Motor neuron (in vitro differentiated cells): ENCODE data around the gene FCGR2B. TPM values are rescaled to one million over a fixed set of nuclear protein-coding genes. Genes with fewer than 3 reads are reported as not detected.
"Not testable (repeated sequence)": the region's sequence is repeated elsewhere in the genome, so short reads cannot be mapped to it uniquely, and the experiment has no call there.

Experiments
- ATAC-seq, 8 experiments: fragments of 200-7000 bp; cut with Tn5 transposase; replicated peaks in 6 of 8; 2 replicates each; pipeline ENCODE4 v1.8.0; 2021; ENCODE audit warnings: mild to moderate bottlenecking in 8 of 8, moderate library complexity in 8 of 8
- H3K27ac ChIP-seq, 2 donors: fragments of 250-450 bp; sonication (Bioruptor Pico); 2 replicates each; pipeline ENCODE4 v1.9.0; 2021; ENCODE audit warnings: antibody characterized with exemption in 2 of 2, mild to moderate bottlenecking in 2 of 2, moderate library complexity in 1 of 2
- H3K4me1 ChIP-seq, 2 donors: fragments of 250-450 bp; sonication (Bioruptor Pico); replicated peaks in 1 of 2; 2 replicates each; pipeline ENCODE4 v1.6.1; 2021; ENCODE audit warnings: antibody characterized with exemption in 2 of 2, mild to moderate bottlenecking in 2 of 2, moderate library complexity in 1 of 2
- H3K4me3 ChIP-seq, 5 donors: fragments of 250-450 bp; sonication (Bioruptor Pico); 2 replicates each; pipeline ENCODE4 v1.9.0; 2021; ENCODE audit warnings: antibody characterized with exemption in 5 of 5, mild to moderate bottlenecking in 5 of 5, moderate library complexity in 4 of 5
- WGBS, 10 experiments: fragments of 450-650 bp; shearing (Covaris generic); methylation state at CpG; one replicate each; pipeline ENCODE4 v1.0.0; 2022; 5-methylcytosine and 5-hydroxymethylcytosine counted together
- in situ Hi-C, 9 experiments: fragments of 400-800 bp; cut with MboI; loops; one replicate each; pipeline ENCODE4 v1.15.0; 2021; ENCODE audit warnings: low sequenced_read_pairs in 9 of 9, low pct_unique_long_range_greater_than_20kb in 2 of 9; ENCODE audit not compliant: unreplicated experiment in 9 of 9
- total RNA-seq, 8 experiments: library from RNA; unstranded; fragments of 300-600 nt; gene quantifications; 2 replicates each; pipeline versions ENCODE4 v1.2.3 to v1.2.4, GENCODE V29; 2022

FCGR2B gene
- total RNA-seq, 8 experiments from 2014 or later = 0.18 to 1.8 (median 0.44) TPM; not detected in 2

GRCh38 chr1:161634993-161635392 is 27.9 kb upstream of the FCGR2B start:
- WGBS, 10 experiments = no CpG with 5 or more reads among the region's 2 CpGs
- H3K4me1 ChIP-seq, ATAC-seq, H3K27ac ChIP-seq, H3K4me3 ChIP-seq: not testable (repeated sequence)
- in situ Hi-C loops = loop anchor here in 2 of 9 experiments (25.0 kb wide), 1 partner anchor 102 kb away; the partner anchor contains the start of gene DUSP12 (in 2 of the 2)

GRCh38 chr1:161636189-161636782 is 26.7 kb upstream of the FCGR2B start:
- in situ Hi-C loops = loop anchor here in 2 of 9 experiments (25.0 kb wide), 1 partner anchor 101 kb away; the partner anchor contains the start of gene DUSP12 (in 2 of the 2)
- not testable (repeated sequence) for H3K4me3 ChIP-seq, H3K4me1 ChIP-seq, H3K27ac ChIP-seq
- WGBS, 10 experiments = no CpG with 5 or more reads among the region's 1 CpG
- peak in 1 of 8 experiments; percentile 28 for ATAC-seq

- WGBS, 10 experiments = 40 to 100% methylated on average over 1 of the region's 3 CpGs; no CpG with 5 or more reads in 8 of the 10 experiments
- not testable (repeated sequence) for H3K4me3 ChIP-seq, H3K27ac ChIP-seq, H3K4me1 ChIP-seq, ATAC-seq
- in situ Hi-C loops = loop anchor here in 2 of 9 experiments (25.0 kb wide), 1 partner anchor 100 kb away; the partner anchor contains the start of gene DUSP12 (in 2 of the 2)
Observed at GRCh38 chr1:161636976-161637375, 26.0 kb upstream of the FCGR2B start.

- in situ Hi-C loops = loop anchor here in 2 of 9 experiments (25.0 kb wide), 1 partner anchor 99 kb away; the partner anchor contains the start of gene DUSP12 (in 2 of the 2)
- not testable (repeated sequence) for H3K27ac ChIP-seq, ATAC-seq, H3K4me1 ChIP-seq, H3K4me3 ChIP-seq
- no CpG with 5 or more reads among the region's 6 CpGs for WGBS, 10 experiments
Observed at GRCh38 chr1:161638251-161638993, 24.5 kb upstream of the FCGR2B start.

GRCh38 chr1:161639203-161639602 is 23.7 kb upstream of the FCGR2B start:
- in situ Hi-C loops = loop anchor here in 2 of 9 experiments (25.0 kb wide), 1 partner anchor 98 kb away; the partner anchor contains the start of gene DUSP12 (in 2 of the 2)
- WGBS, 10 experiments = 20 to 40% methylated on average over 1 of the region's 2 CpGs; no CpG with 5 or more reads in 8 of the 10 experiments
- not testable (repeated sequence) for ATAC-seq, H3K4me1 ChIP-seq, H3K4me3 ChIP-seq, H3K27ac ChIP-seq

GRCh38 chr1:161642697-161643096 is 20.2 kb upstream of the FCGR2B start:
- H3K4me3 ChIP-seq, H3K4me1 ChIP-seq, H3K27ac ChIP-seq, ATAC-seq: not testable (repeated sequence)
- in situ Hi-C loops = loop anchor here in 2 of 9 experiments (25.0 kb wide), 1 partner anchor 95 kb away; the partner anchor contains the start of gene DUSP12 (in 2 of the 2)
- 100% methylated on average over 1 of the region's 1 CpG; no CpG with 5 or more reads in 8 of the 10 experiments for WGBS, 10 experiments

GRCh38 chr1:161643481-161644208 is 19.3 kb upstream of the FCGR2B start:
- ATAC-seq = peak in 1 of 8 experiments; percentile 25
- 80% methylated on average over 1 of the region's 5 CpGs; no CpG with 5 or more reads in 9 of the 10 experiments for WGBS, 10 experiments
- not testable (repeated sequence) for H3K27ac ChIP-seq, H3K4me3 ChIP-seq, H3K4me1 ChIP-seq
- in situ Hi-C loops = loop anchor here in 2 of 9 experiments (25.0 kb wide), 1 partner anchor 94 kb away; the partner anchor contains the start of gene DUSP12 (in 2 of the 2)

GRCh38 chr1:161644855-161645254 is 18.1 kb upstream of the FCGR2B start:
- ATAC-seq, H3K4me3 ChIP-seq, H3K27ac ChIP-seq, H3K4me1 ChIP-seq: not testable (repeated sequence)
- 29% methylated on average over 1 of the region's 1 CpG; no CpG with 5 or more reads in 9 of the 10 experiments for WGBS, 10 experiments
- in situ Hi-C loops = loop anchor here in 2 of 9 experiments (25.0 kb wide), 1 partner anchor 92 kb away; the partner anchor contains the start of gene DUSP12 (in 2 of the 2)

- peak in 3 of 8 experiments; percentile 79 to 85 (median 79) for ATAC-seq
- H3K4me3 ChIP-seq = not testable (repeated sequence)
Observed at GRCh38 chr1:161647507-161648360, 15.2 kb upstream of the FCGR2B start.

GRCh38 chr1:161653541-161653940 is 9.4 kb upstream of the FCGR2B start:
- no CpG with 5 or more reads among the region's 7 CpGs for WGBS, 10 experiments
- H3K4me1 ChIP-seq, ATAC-seq, H3K4me3 ChIP-seq, H3K27ac ChIP-seq, in situ Hi-C loops: not testable (repeated sequence)

More at GRCh38 chr1:161647507-161648360, 15.2 kb upstream of the FCGR2B start:
- 0 to 75% (median 58%) methylated on average over 1 to 8 of the region's 13 CpGs; no CpG with 5 or more reads in 5 of the 10 experiments for WGBS, 10 experiments
- in situ Hi-C loops = loop anchor here in 2 of 9 experiments (25.0 kb wide), 1 partner anchor 90 kb away; the partner anchor contains the start of gene DUSP12 (in 2 of the 2)
- not testable (repeated sequence) for H3K27ac ChIP-seq, H3K4me1 ChIP-seq

- WGBS, 10 experiments = 17 to 58% (median 30%) methylated on average over 1 to 2 of the region's 6 CpGs; no CpG with 5 or more reads in 7 of the 10 experiments
- H3K4me1 ChIP-seq, H3K27ac ChIP-seq, in situ Hi-C loops, H3K4me3 ChIP-seq, ATAC-seq: not testable (repeated sequence)
Observed at GRCh38 chr1:161653971-161654370, 9.0 kb upstream of the FCGR2B start.

- H3K4me1 ChIP-seq, ATAC-seq, H3K4me3 ChIP-seq, H3K27ac ChIP-seq, in situ Hi-C loops: not testable (repeated sequence)
Observed at GRCh38 chr1:161658524-161658923, 4.4 kb upstream of the FCGR2B start.
